GM21526 (cell line): Measurements from ENCODE around the gene MTCH2.
A peak's percentile ranks its signal among the peaks of the same experiment; 100 is the strongest.
"Not testable (repeated sequence)": the region's sequence is repeated elsewhere in the genome, so short reads cannot be mapped to it uniquely, and the experiment has no call there.

Source experiments
- ATAC-seq: cut with Tn5 transposase; IDR thresholded peaks from one replicate; pipeline ENCODE4 v1.9.1; 2021; ENCODE audit warnings: moderate library complexity; ENCODE audit not compliant: unreplicated experiment, low FRiP score

MTCH2 gene

DNA sequence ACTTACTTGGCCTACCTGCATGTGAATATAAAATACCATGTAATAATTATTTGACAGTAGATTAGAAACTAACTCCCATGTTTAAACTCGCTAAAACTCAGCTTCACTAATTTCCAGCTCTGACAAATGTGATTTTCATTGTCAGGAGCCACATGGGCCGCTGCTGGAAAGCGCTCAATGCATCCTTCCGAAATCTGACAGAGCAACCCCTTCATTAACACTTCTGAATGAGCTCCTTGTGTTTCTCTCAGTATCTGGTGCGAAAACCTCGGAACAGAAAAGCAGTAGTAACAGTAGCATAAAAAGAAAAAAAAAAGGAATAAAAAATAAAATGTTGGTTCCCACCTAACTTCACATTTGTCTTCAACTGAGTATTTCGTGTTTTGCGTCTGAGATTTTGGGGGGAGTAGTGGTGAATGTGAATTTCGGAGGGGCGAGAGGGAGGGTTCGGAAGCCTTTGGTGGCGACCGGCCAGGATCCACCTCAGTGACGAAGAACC is 710 bp downstream of the MTCH2 start:
- no peak for ATAC-seq

DNA sequence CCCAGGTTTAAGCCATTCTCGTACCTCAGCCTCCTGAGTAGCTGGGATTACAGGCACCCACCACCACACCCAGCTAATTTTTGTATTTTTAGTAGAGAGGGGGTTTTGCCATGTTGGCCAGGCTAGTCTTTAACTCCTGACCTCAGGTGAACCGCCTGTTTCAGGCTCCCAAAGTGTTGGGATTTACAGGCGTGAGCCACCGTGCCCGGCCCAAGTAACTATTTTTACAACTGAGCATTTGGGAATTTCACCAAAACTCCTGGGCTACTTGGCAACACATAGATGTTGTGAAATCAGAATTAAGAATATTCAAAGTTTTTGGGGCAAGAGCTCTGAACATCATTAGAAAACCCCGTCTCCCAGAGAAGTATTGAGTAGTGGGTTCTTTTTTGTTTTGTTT is 1.9 kb downstream of the MTCH2 start:
- not testable (repeated sequence) for ATAC-seq

- ATAC-seq, result not testable (repeated sequence)
These were observed 6.0 kb downstream of the MTCH2 start for GRCh38 chr11:47636331-47636730.

GRCh38 chr11:47631473-47631872 is 10.9 kb downstream of the MTCH2 start:
- ATAC-seq, result no peak

GRCh38 chr11:47628026-47628425 is 14.3 kb downstream of the MTCH2 start:
- no peak for ATAC-seq

DNA sequence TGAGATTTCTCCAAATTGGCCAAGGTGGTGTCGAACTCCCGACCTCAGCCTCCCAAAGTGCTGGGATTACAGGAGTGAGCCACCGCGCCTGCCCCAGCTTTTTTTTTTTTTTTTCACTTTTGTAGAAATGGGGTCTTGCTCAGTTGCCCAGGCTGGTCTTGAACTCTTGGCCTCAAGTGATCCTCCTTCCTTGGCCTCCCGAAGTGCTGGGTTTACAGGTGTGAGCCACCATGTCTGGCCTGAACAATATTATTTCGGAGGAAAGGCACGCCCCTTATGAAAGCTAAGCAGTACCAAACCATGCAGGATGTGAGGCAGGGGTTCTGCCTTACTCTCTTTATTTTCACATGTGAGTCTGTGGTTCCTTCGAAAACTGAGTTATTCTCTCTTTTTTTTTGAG is 16.1 kb downstream of the MTCH2 start:
- ATAC-seq, result no peak

DNA sequence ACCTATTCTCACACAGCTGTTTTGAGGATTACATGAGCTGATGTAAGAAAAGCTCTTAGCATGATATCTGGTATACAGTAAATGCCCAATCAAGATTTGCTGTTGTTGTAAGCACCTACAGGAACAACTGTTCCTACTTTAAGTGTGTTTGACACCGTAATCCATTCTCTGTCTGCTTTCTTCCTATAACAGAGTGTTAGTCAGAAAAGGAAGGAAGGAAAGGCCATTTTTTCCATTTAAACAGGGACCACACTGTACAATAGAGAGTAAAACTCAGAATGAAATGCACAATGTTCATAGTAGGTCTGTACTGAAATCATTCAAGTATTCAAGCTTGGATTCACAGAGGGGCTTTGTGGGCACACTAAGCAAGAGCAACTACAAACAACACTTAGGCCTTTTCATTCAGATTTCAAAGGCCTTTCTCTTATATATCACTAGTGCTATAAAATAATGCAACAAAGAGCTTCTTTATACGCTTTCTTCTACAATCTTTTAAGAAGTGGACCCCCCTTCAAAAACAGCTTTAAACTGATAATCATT is 21.5 kb downstream of the MTCH2 start:
- no peak for ATAC-seq

GRCh38 chr11:47617417-47617809 is 24.9 kb downstream of the MTCH2 start:
- no peak for ATAC-seq

- no peak for ATAC-seq
These were observed 25.5 kb downstream of the MTCH2 start for GRCh38 chr11:47616726-47617416.

DNA sequence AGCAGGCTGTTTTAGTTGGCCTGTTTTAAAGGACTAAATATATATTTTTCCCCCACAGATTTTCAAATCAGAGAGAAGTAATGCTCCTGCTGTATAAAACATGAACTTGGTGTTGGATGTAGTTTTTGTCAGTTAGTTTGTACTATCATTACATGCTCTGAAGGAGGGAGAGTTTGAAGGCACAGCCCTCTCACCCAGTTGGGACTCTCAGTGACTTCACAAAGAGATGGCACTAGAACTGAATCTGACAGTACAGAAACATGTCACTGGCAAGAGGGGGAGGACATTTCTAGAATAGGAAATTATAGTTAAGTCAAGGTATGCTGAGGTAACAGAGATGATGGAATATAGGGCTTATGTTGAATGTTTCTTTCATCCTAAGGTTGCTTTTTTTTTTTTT is 27.1 kb downstream of the MTCH2 start:
- no peak for ATAC-seq

DNA sequence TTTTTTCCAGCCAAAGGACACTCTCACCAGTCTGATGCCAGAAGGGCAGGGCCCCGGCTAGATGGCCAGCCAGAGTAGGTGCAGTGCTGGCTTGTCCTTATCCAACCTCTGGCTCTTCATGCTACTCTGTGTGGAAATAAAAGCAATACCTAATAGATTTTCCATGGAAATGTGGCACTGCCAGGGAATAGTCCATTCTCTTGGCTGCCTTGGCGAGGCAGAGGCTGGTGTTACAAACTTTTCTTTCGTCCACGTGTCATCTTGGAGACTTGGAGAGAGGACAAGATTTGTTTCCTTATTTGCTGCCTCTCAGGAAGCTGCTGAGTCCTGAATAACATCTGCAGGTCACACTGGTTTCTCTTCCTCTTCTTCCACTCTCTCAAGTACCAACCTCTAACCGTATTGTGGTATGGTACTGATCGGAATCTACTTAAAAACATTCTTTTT is 31.0 kb downstream of the MTCH2 start:
- ATAC-seq, result peak; percentile 72

DNA sequence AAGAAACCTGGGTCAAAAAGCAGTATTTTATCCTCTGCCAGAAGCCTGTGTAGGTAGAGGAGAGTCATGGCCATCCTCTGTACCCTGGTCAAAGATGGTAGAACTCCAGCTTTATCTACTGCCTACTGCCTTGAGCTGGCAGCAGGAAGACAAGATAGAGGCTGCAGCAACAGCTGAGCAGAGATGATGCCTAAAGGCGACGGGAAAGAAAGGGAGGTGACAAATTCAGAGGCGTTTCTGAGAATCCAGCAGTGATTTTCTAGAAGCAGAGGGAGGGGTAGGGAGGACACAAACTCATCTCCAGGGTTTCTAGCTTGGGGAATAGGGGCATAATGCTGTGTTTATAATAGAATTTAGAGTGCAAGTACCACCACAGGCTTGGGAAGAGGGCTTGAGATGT is 32.7 kb downstream of the MTCH2 start:
- no peak for ATAC-seq

GRCh38 chr11:47607380-47607779 is 35.0 kb downstream of the MTCH2 start:
- ATAC-seq, result no peak

GRCh38 chr11:47606731-47607130 is 35.6 kb downstream of the MTCH2 start:
- no peak for ATAC-seq

GRCh38 chr11:47605921-47606320 is 36.4 kb downstream of the MTCH2 start:
- ATAC-seq, result no peak

DNA sequence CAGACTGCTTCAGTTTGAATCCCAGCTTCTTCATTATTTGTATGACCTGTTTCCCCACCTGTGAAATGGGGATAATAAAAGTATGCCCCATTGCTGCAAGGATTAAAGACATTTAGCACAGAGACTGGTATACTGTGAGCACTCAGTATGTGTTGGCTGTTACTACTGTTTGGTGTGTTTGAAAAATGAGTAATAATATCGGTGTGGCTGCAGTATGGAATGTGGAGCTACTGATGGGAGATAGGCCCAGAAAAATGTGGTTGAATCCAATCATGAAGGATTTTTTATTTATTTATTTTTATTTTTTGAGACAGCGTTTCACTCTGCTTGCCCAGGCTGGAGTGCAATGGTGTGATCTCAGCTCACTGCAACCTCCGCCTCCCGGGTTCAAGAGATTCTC is 39.1 kb downstream of the MTCH2 start:
- no peak for ATAC-seq

GRCh38 chr11:47599902-47600301 is 42.5 kb downstream of the MTCH2 start:
- ATAC-seq, result no peak

DNA sequence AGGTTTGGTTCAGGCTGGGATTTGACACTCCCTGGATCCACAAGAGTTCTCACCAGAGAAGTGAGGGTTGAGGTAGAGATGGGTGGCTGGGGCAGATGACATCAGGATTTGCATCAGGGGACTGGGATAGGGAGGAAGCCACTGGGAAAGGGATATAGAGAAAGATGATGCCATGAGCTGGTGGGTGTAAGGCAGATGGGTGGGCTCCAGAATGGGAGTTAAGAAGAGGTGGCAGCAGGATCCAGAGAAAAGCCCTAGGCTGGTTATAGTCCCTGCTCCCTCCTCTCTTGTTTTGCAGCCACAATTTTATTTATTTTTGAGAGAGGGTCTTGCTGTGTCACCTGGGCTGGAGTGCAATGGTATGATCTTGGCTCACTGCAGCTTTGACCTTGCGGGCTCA is 46.4 kb downstream of the MTCH2 start:
- no peak for ATAC-seq

- no peak for ATAC-seq
These were observed 47.3 kb downstream of the MTCH2 start for GRCh38 chr11:47595029-47595428.

GRCh38 chr11:47593934-47594855 is 48.2 kb downstream of the MTCH2 start, which contains the start of gene C1QTNF4:
C1QTNF4 (minus strand) TSS chr11:47594411; CDS start chr11:47590810, 3,601 bp downstream.
- no peak for ATAC-seq

DNA sequence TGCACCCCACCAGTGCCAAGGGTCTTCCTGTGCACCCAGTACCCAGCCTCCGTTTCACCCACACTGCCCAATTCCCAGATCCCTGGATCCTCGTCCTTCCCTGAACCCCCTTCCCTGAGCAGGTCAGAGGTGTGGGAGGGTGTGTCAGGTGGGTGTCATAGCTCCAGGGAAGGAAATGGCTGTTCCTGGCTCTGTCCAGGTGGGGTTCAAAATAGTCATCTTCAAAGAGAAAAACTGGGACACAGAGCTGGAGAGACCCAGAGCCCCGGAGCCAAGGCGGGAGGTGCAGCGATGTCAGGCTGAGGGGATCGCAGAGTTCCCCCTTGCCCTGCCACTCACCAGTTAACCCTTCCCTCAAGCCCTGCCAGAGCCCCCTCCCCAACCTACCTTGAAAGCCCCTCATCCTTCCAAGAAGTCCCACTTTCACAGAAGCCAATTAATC is 48.8 kb downstream of the MTCH2 start:
- ATAC-seq, result no peak
